Stomach (tissue), 9 donors: ENCODE data around the gene ZDHHC8. TPM values are rescaled to one million over a fixed set of nuclear protein-coding genes. Genes with fewer than 3 reads are reported as not detected.

Experiments
- DNase-seq, 2 donors: peaks; one replicate each; pipeline versions ENCODE4 v3.0.0 to v3.0.0-alpha.2; 2013 to 2019
- H3K27ac ChIP-seq, 5 donors: fragments of 200-600 bp in 4 of 5; sonication (generic) in 4 of 5; one replicate each; pipeline ENCODE4 v1.5.1; 2013 to 2019; ENCODE audit warnings: mild to moderate bottlenecking in 1 of 5, moderate library complexity in 1 of 5
- H3K27me3 ChIP-seq, 3 donors: fragments of 200-600 bp; sonication (generic); one replicate each; pipeline ENCODE4 v1.5.1; 2017 to 2019; ENCODE audit warnings: mixed run types in 1 of 3
- H3K36me3 ChIP-seq, 4 donors: fragments of 200-600 bp; sonication (generic); 1 replicate in 3 of 4; 2 replicates in 1 of 4; pipeline ENCODE4 v1.5.1; 2016 to 2019
- H3K4me1 ChIP-seq, 4 donors: fragments of 200-600 bp; sonication (generic); one replicate each; pipeline ENCODE4 v1.5.1; 2016 to 2019
- H3K4me3 ChIP-seq, 4 donors: fragments of 200-600 bp; sonication (generic) in 3 of 4; one replicate each; pipeline ENCODE4 v1.5.1; 2016 to 2019; ENCODE audit warnings: mild to moderate bottlenecking in 1 of 4
- H3K9me3 ChIP-seq, 4 donors: fragments of 200-600 bp; sonication (generic); one replicate each; pipeline ENCODE4 v1.5.1; 2016 to 2019
- CTCF ChIP-seq, 7 experiments: fragments of 450-650 bp in 4 of 7; fragments of 200-600 bp in 3 of 7; sonication (generic) in 3 of 7; IDR thresholded peaks; one replicate each; pipeline ENCODE4 v1.5.1; 2016 to 2019; ENCODE audit warnings: antibody characterized with exemption in 7 of 7, control low read depth in 2 of 7, mild to moderate bottlenecking in 1 of 7
- EP300 ChIP-seq: sonication (generic); formaldehyde crosslinking; IDR thresholded peaks from one replicate; pipeline ENCODE4 v1.6.1; 2017; ENCODE audit warnings: antibody characterized with exemption
- POLR2A ChIP-seq, 4 donors: fragments of 450-650 bp; IDR thresholded peaks; one replicate each; pipeline ENCODE4 v1.6.1; 2016; ENCODE audit warnings: antibody characterized with exemption in 4 of 4, control low read depth in 2 of 4, mild to moderate bottlenecking in 1 of 4, moderate library complexity in 1 of 4
- POLR2AphosphoS5 ChIP-seq, 3 donors: sonication (generic); formaldehyde crosslinking; IDR thresholded peaks; one replicate each; pipeline ENCODE4 v1.6.1; 2016; ENCODE audit warnings: antibody characterized with exemption in 3 of 3
- WGBS, 5 donors: extraction: QIAGEN DNeasy Blood & Tissue Kit in 3 of 5; methylation state at CpG; one replicate each; pipeline versions ENCODE4 v1.1.5 to v1.1.7; 2013 to 2018; 5-methylcytosine and 5-hydroxymethylcytosine counted together
- intact Hi-C: fragments of 100-400 bp; cut with DNase I; formaldehyde crosslinking; loops from one replicate; pipeline ENCODE4 v1.15.1; 2023; ENCODE audit warnings: low total_unique reads
- polyA plus RNA-seq, 3 donors: library from polyadenylated mRNA; stranded (reverse); fragments of 200-250 nt; gene quantifications; one replicate each; pipeline ENCODE4 v1.2.3, GENCODE V29; 2013
- total RNA-seq, 5 donors: library from RNA; depleted of rRNA; stranded (reverse); fragments of >200 nt; gene quantifications; one replicate each; pipeline versions ENCODE4 v1.1.0 to v1.2.3, GENCODE V29; 2014 to 2016
- donor health status: healthy with polysubstance abuse.
- donor health status: Bipolar disorder and iron deficiency.
- donor health status: healthy.

The ZDHHC8 gene
- total and polyA plus RNA-seq, 8 donors = 3.2 to 228 (median 18.7) TPM

GRCh38 chr22:20131859-20132685 lies 468 bp downstream of the ZDHHC8 start:
- Histone ChIP-seq H3K27me3 (no peaks in the 10 kb centered on the region), H3K4me1 (peaks cover 36 to 69% (median 60%) of the 10 kb centered on the region in 4 donors), H3K27ac (peak overlapping the region; percentile 38 to 97 (median 66)), H3K36me3 (peaks cover 0 to 11% (median 10%) of the 10 kb centered on the region in 4 donors), H3K9me3 (no peaks in the 10 kb centered on the region), H3K4me3 (peak overlapping the region; percentile 93 to 98 (median 95))
- intact Hi-C loops = no loop called here
- 0 to 1% (median 1%) methylated on average over 10 to 66 of the region's 72 CpGs for WGBS, 5 donors
- TF ChIP-seq CTCF (IDR thresholded peaks at IDR 0.05) (no peak), POLR2AphosphoS5 (IDR thresholded peaks at IDR 0.05) (no peak), POLR2A (IDR thresholded peaks at IDR 0.05) (no peak), EP300 (no peak)
- DNase-seq = peak; percentile 38 to 45

GRCh38 chr22:20132686-20133246 lies 1.2 kb downstream of the ZDHHC8 start:
- no peaks in the 10 kb centered on the region for H3K9me3 ChIP-seq
- H3K27me3 ChIP-seq = no peaks in the 10 kb centered on the region
- H3K36me3 ChIP-seq = peaks cover 0 to 4% (median 3%) of the 10 kb centered on the region in 4 donors
- peak overlapping the region; percentile 93 to 98 (median 95) for H3K4me3 ChIP-seq
- peak overlapping the region in 3 of 5 donors; percentile 63 to 97 (median 96) for H3K27ac ChIP-seq
- no peak for TF ChIP-seq EP300
- TF ChIP-seq POLR2AphosphoS5 (IDR thresholded peaks at IDR 0.05) = no peak
- TF ChIP-seq CTCF (IDR thresholded peaks at IDR 0.05) = no peak
- TF ChIP-seq POLR2A (IDR thresholded peaks at IDR 0.05) = no peak
- intact Hi-C loops = no loop called here
- WGBS, 5 donors = 43 to 47% (median 44%) methylated on average over 14 to 16 of the region's 16 CpGs
- peaks cover 43 to 76% (median 67%) of the 10 kb centered on the region in 4 donors for H3K4me1 ChIP-seq
- DNase-seq = no peak

GRCh38 chr22:20133930-20134549 lies 2.4 kb downstream of the ZDHHC8 start:
- Histone ChIP-seq H3K4me1 (peaks cover 49 to 86% (median 76%) of the 10 kb centered on the region in 4 donors), H3K27me3 (no peaks in the 10 kb centered on the region), H3K36me3 (peaks cover 0 to 1% (median 0%) of the 10 kb centered on the region in 4 donors), H3K27ac (no peak overlapping the region), H3K4me3 (no peak overlapping the region), H3K9me3 (no peaks in the 10 kb centered on the region)
- 70 to 83% (median 79%) methylated on average over 5 to 12 of the region's 12 CpGs for WGBS, 5 donors
- no peak for DNase-seq
- intact Hi-C loops = no loop called here
- TF ChIP-seq CTCF (IDR thresholded peaks at IDR 0.05) = no peak
- no peak for TF ChIP-seq POLR2AphosphoS5 (IDR thresholded peaks at IDR 0.05)
- no peak for TF ChIP-seq EP300
- TF ChIP-seq POLR2A (IDR thresholded peaks at IDR 0.05) = no peak

- Histone ChIP-seq H3K4me1 (peaks cover 49 to 78% (median 73%) of the 10 kb centered on the region in 4 donors), H3K9me3 (no peaks in the 10 kb centered on the region), H3K36me3 (peaks cover 7 to 13% (median 11%) of the 10 kb centered on the region in 4 donors), H3K27me3 (no peaks in the 10 kb centered on the region), H3K27ac (no peak overlapping the region), H3K4me3 (no peak overlapping the region)
- no peak for TF ChIP-seq CTCF (IDR thresholded peaks at IDR 0.05)
- no peak for TF ChIP-seq POLR2AphosphoS5 (IDR thresholded peaks at IDR 0.05)
- no peak for TF ChIP-seq POLR2A (IDR thresholded peaks at IDR 0.05)
- TF ChIP-seq EP300 = no peak
- 58 to 61% (median 59%) methylated on average over 3 to 4 of the region's 4 CpGs; no CpG with 5 or more reads in 1 of the 5 donors for WGBS, 5 donors
- DNase-seq = no peak
- intact Hi-C loops = no loop called here
Measured at GRCh38 chr22:20135265-20135664, 3.7 kb downstream of the ZDHHC8 start.
